HL-60/S4 treated with retinoic acid at 250 ng/mL for 4 days and 3 days (cell line): ENCODE data around the gene LEPR.

Experiments used
- in situ Hi-C: fragments of 300-500 bp; cut with MboI; formaldehyde crosslinking; loops from 2 replicates; pipeline ENCODE4 v1.7.0; 2022; ENCODE audit warnings: low sequenced_read_pairs

The LEPR gene

DNA sequence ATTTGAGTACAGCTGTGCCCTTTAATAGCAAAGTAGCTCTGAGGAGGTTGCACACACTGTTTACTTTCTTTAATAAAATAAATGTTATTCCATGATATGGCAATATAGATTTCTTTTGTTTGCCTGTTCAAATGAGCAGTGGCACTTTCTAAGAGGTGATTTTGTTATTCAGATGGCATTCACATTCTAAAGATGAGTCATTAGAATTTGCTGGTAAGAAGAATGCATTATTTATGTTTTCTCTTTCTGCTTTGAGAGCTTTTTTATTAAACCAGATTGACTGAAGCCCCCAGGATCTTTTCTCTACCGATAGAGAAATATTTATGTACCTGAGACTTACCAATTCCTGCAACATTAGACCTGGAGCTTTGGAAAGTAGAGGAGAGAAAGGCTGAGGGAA, 11.2 kb upstream of the LEPR start:
- in situ Hi-C loops = loop anchor here (25.0 kb wide), 1 partner anchor 347 kb away; no protein-coding TSS in a partner anchor

DNA sequence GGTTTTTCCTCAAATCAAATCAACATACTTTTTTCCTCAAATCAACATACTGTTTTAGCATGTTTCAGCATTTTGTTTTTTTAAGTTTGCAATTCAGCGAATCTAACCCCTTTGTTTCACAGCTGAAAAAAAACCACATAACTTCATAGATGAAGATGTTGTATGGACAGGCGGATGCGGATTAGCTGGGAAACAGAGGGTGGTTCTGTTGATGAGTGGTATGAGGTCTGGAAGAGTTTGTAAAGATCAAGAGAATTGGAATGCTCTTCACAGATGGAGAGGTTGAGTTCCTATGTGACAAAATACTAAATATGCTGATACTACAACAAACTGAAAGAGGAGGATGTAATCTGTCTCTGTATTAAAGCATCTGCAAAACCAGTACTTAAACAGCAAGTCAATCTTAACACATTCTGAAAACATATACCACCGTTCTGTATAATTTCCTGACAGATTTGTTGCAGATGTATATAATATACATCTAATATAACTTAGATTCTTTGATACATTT, 10.6 kb upstream of the LEPR start:
- in situ Hi-C loops = loop anchor here (25.0 kb wide), 1 partner anchor 348 kb away; no protein-coding TSS in a partner anchor

DNA sequence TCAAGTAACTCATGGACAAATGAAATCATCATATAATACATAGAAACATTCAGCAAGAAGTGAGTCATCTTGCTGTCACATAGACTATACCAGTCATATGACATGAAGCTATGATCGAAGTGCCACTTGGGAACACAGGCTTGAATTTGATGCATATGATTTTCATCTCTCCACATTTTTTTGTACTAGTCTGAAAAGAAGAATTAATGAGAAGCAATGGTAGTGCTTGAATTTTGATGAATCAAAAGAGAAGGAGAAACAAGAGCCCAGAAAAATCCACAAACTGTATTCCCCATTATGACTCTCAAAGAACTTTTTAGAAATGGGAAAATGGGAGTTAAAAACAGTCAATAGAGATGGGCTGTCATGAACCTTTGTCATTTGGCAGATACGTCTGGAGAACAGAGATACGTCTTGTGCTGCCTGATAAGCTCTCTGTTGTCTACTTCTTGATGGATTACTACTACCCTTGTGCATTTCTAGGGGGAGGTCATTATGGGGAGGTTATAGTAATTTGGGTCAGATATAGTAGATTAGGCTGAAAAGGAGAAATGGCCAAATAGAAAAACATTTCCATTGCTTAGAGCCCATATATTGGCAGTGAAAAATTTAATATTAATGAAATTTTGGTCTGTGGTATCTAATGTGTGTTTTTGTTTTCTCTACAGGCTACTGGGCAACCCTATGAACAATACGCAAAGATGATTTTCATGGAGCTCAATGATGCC, 8.0 kb upstream of the LEPR start:
- in situ Hi-C loops = loop anchor here (25.0 kb wide), 1 partner anchor 350 kb away; no protein-coding TSS in a partner anchor

DNA sequence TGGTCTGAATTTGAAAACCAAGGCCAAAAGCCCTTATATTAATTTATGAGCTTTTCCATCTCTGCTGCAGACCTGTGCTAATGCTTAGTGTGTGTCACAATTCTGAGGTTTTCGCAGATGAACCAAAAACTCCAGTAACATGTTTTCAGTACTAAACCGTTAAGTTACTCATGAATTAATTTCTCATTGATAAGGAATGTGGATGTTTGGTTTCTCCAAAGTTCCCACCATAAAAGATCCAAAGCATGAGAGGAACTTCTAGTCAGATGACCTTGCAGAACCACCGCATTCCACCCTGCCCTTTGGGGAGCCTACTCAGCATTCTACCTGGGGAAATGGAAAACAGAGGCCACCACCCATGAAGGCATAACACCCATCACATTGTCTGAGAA, 7.5 kb upstream of the LEPR start:
- in situ Hi-C loops = loop anchor here (25.0 kb wide), 1 partner anchor 351 kb away; no protein-coding TSS in a partner anchor

DNA sequence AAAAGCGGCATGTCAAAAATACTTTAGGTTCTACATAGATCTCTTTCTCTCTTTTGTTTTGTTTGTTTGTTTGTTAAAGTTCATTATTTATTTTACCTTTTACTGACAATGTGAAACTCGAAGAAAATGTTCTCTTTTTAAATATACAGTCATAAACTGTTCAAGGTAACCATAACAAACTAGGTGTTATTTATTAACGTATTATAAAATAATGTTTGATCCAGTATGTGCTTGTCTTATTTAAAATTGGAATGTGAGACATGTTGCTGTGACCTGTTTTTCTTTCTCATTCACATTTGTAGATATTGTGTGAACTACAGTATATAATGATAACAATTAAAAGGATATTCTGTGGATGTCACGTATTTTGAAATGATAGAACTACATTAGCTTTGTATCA, 5.9 kb upstream of the LEPR start:
- in situ Hi-C loops = loop anchor here (25.0 kb wide), 1 partner anchor 352 kb away; no protein-coding TSS in a partner anchor

DNA sequence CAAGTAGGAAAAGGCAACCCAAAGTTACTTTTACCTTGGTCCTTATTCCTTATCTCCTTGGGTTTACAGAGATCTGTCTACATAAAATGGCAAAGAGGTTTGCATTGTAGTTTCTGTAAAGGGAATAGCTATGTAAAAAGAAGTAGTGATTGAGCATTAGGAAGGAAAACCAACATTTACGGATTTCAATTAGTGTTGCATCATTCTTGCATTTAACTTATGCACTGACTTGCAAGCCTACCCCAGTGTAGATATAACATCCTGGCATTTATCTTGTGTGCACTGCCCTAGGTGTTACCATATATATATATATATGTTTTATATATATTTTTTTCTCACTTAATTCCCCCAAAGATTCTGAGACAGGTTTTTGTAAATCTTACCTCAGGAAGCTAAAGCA, 3.7 kb upstream of the LEPR start:
- in situ Hi-C loops = loop anchor here (25.0 kb wide), 1 partner anchor 354 kb away; no protein-coding TSS in a partner anchor

DNA sequence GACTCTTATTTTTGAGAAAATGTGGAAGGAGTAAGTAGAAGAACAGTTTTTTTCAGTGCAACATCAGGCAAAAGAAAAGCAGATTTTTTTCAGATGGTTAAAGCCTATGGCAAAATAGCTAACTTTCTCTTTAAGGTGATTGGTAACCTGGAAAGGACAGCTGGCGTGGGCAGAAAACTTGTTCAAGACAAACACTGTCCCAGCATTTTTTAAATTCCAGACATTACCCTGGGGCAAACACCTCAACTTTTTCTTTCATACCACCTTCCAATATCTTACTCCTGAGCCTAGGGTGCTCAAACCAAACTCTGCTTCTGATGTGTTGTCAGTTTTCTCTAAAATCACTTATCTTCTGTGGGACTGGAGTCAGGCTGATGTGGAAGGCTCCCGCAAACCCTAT, 2.7 kb upstream of the LEPR start:
- in situ Hi-C loops = loop anchor here (25.0 kb wide), 1 partner anchor 355 kb away; no protein-coding TSS in a partner anchor

DNA sequence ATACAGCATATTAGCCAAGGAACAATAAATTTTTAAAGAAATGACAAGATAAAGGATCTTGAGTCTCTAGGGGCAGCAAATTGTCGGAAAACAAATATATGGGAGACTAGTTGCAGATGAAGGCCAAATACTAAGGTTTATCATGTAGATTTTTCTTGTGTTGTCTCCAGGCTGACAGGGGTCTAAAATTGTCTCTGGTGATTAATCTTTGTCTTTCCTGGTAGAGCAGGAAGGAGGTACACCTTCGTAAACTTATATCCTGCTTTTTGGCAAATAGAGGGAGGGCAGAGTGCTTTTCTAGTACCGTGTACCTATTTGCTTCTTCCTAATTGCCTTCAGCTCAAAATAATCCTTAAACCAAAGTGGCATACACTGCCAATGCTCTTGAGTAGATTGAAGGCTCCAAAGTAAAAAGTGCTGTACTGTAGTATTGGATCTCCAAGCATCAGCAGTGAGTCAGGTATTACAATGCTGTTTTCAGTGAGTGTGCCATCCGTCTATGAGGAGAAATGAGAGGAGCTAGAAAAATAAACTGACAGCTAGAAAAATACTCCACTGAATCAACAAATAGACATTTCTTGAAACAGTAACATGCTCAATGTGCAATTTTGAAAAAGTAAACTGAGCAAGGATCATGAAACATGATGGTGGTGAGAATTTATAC, 1.8 kb upstream of the LEPR start:
- in situ Hi-C loops = loop anchor here (25.0 kb wide), 1 partner anchor 356 kb away; no protein-coding TSS in a partner anchor

DNA sequence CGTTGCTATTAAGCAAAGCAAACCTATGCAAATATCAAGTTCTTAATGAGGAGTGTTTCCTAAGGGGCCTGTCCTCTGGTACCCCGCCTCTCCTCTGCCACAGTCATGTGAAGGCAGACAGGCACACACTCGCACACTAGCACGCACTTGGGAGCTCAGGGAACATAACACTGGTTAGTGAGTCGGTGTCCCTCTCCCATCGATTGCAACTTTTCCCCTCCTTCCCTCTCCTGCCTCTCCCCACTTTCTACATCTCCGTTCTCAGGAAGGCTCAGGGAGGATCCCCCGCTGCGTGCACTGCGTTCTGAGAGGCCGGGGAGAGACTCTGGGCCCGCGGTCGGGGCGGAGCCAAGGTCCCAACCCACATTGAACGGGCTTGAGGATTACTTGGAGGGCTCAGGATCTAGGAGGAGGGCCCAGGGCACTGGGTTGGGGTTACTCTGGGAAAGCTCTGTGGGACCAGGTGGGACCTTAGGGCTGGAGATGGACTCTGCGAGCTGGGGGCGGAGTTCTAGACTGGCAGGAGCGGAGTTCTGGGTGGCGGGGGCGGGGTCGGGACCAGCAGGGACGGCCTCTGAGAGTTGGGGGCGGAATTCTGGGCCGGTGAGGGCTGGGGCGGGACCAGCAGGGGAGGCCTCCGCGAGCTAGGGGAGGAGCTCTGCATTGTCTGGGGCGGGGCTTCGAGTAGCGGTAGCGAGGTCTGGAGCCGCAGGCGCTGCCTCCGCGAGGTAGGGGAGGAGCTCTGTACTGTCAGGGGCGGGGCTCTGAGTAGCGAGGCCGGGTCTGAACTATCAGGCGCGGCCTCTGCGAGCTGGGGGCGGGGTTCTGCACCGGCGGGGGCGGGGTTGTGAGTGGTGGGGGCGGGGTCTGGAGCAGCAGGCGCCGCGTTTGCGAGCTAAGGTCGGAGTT, 533 bp upstream of the LEPR start:
- in situ Hi-C loops = loop anchor here (25.0 kb wide), 1 partner anchor 358 kb away; no protein-coding TSS in a partner anchor

DNA sequence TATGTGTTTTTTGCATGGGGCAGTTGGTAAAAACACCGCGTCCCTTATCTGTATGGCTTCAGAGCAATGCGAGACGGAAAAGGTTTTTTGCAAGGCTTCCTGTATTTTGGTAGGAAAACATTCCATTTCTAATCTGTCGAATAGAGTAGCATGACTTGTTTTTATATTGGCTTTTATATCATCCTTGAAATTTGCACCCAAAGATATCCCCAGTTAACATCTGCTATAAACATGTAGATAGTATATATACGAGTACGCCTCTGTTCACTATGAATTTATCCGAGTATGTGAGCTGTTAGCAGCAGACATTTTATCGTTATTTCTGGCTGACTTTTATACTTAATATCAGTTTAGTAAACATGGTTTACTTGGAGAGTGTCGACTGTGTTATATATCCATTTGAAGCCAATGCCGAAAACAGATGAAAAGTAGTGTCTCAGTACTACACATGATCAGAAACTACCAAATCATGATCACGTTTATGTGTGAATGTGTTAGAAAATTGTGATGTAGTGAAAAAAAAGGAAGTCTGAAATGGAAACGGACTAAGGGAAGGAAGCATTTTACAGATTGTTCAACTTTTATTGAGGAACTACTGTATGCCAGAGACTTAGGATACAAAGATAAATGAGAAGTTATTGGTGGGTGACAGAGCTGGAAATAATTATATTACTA, 1.0 kb downstream of the LEPR start:
- in situ Hi-C loops = loop anchor here (25.0 kb wide), 1 partner anchor 359 kb away; no protein-coding TSS in a partner anchor

DNA sequence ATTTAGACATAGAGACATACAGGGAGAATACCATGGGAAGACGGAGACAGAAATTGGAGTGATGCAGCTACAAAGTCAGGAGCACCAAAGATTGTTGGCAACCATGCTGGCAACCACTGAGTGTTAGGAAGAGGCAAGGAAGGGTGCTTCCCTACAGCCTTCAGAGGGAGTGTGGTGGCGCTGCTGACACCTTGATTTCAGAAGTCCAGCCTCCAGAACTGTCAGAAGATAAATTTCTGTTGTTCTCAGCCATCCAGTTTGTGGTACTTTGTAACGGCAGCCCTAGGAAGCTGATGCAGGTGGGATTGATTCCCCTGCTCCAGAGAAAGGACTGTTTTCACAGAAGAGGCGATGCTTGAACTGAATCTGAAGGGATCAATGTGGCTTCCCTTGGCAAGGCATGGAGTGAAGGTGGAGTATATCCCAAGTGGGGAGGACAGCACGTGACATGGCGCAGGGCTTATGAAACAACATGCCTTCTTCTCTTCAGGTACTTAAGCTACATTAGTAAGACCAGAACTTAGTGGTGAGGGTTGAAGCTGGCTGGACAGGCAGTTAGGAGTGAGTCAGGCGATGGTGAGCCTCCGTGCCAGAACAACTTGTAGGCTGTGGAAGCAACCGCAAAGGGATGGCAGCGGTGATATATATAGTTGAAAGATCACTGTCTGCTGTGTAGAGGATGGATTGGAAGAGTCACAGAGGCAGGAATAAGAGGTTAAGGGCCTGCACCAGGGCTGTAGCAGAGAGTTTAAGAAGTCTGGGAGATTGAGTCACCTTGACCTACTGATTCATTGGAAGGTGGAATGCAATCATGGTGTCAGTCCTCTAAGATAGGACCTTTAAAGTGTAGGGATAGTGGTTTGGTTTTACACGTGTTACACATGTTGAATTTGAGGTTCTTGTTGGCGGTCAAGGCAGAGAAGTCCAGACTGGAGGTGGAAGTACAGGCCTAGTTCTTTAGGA, 2.1 kb downstream of the LEPR start:
- in situ Hi-C loops = loop anchor here (25.0 kb wide), 1 partner anchor 360 kb away; no protein-coding TSS in a partner anchor

DNA sequence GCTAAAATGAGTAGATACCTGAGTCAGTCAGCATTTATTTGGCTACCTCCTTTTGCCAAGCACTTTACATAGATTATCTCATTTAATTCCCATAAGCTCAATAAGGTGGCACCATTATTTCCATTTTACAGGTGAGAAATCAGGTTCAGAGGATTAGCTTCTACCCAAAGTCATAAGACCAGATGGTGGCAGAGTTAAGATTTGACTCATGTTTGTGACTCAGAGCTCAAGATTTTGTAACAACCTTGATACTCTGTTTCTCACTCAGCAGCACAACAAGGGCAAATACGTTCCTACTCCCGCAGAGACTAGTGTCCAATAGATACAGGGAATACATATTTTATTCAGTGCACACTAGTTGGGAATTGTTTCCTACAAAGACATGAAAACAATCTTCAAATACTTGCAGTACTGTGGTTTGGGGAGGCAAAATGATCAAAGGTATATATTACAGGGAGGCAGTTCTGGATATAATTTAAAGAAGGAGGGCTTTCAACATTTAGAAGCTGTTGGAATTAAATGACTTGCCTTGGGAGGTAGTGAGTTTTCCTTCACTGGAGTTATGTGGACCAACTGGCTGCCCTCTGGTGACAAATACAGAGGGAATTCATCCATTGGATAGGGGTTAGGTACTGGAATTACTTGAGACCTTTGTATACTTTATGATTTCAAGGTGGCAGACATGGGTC, 3.6 kb downstream of the LEPR start:
- in situ Hi-C loops = loop anchor here (25.0 kb wide), 1 partner anchor 362 kb away; no protein-coding TSS in a partner anchor

DNA sequence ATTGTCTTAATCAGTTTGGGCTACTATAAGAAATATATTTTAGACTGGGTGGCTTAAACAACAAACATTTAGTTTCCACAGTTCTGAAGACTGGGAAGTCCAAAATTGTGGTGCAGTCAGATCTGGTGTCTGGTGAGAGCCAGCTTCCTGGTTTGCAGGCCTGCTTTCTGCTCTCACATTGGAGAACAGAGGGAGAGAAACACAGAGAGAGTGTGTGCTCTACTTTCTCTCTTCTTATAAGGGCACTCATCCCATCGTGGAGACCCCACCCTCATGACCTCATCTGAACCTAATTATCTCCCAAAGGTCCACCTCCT, 4.1 kb downstream of the LEPR start:
- in situ Hi-C loops = loop anchor here (25.0 kb wide), 1 partner anchor 362 kb away; no protein-coding TSS in a partner anchor

DNA sequence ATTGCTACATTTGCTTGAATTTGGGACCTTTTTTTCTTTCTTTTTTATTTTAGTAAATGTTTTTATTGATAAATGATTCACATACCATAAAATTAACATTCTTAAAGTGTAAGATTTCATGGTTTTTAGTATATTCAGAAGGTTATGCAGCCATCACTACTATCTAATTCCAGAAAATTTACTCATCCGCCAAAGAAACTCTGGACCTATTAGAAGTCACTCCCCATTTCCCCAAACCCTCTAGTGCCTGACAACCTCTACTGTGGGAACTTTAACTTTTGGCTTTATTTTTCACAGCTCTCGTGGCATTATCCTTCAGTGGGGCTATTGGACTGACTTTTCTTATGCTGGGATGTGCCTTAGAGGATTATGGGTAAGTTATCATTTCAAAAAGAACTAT, 4.5 kb downstream of the LEPR start:
- in situ Hi-C loops = no loop called here

DNA sequence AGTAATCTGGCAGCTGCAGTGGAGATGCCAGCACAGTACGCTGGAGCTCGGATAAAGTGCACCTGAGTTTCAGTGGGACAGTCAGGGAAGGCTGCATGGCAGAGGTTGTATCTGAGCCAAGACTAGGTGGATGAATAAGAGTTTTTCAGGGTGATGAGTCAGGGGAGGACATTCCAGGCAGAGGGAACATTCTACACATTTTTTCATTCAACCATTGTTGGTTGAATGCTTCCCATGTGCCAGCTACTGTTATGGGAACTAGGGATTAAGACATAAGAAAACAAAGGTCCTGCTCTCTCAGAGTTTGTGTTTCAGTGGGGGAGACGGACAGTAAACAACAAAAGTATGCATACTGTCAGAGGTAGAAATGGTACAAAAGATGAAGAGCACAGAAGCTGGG, 5.2 kb downstream of the LEPR start:
- in situ Hi-C loops = no loop called here

DNA sequence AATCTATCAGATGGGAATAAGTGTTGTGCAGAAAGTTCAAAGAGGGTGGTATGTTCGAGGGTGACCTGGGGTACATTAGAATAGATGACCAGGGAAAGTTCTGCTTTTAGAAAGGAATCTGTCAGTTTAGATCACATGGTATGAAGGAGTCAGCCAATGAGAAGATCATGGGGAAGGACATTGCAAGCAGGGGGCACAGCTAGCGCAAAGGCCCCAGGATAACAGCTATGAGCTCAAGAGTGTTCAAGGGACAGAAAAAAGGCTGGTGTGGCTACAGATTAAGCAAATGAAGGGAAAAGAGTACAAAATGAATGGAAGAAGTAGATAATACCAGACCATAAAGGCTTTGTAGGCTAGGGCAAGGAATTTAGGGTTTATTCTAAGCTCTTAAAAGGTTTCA, 8.6 kb downstream of the LEPR start:
- in situ Hi-C loops = no loop called here

DNA sequence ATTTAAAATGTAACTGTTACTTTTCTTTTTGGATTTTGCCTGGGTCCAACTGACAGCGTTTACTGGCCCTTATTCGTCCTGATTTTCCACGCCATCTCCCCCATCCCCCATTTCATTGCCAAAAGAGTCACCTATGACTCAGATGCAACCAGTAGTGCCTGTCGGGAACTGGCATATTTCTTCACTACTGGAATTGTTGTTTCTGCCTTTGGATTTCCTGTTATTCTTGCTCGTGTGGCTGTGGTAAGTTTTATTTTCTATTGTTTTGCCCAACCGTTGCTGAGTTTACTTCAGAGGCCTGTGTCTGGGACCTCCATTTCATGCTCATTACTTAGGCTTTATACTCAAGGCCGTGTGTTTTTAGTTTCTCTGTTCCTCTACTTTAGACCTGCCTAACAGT, 9.3 kb downstream of the LEPR start:
- in situ Hi-C loops = no loop called here

DNA sequence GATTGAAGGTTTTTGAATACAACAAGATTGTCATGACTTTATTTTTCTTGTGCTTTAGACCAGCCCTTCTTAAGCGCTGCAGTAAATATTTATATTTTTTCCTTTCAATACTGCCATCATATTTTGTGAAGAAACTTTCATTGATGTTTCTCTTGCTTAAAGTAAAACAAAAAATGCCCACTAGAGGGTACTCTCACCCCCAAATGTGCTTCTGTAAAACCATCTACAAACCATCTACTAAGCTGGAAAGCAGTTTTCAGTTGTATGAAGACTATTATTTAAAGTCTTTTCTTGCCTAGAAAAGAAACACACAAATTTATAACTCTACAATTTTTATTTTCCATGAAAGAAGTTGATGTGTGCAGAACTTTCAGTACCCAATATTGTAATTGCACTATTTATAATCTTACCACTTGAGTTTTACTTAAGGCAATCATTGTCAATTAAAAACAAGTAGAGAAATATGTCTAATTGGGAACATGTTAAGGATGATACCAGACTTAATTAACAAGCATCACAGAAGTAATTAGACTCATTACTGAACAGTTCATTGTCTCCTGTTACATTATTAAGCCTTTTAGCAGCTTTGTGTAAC, 10.7 kb downstream of the LEPR start:
- in situ Hi-C loops = no loop called here
